Stimulated activated CD8-positive, alpha-beta memory T cell treated with anti-CD3 and anti-CD28 coated beads, Interleukin-7, amount 100 ng/mL, for 4 hours (primary cell): ENCODE measurements around the gene PLEKHM2.

Experiments
- DNase-seq, 2 donors: peaks; one replicate each; pipeline ENCODE4 v3.0.0-alpha.2; 2020; ENCODE audit warnings: low read depth in 2 of 2

Gene PLEKHM2

GRCh38 chr1:15758953-15759661, 75.0 kb downstream of the PLEKHM2 start:
- DNase-seq: no peak

- no peak for DNase-seq
These were observed 76.5 kb downstream of the PLEKHM2 start for GRCh38 chr1:15760520-15761211.

GRCh38 chr1:15761366-15762128, 77.4 kb downstream of the PLEKHM2 start:
- no peak for DNase-seq

GRCh38 chr1:15762546-15762945, 78.4 kb downstream of the PLEKHM2 start:
- no peak for DNase-seq

GRCh38 chr1:15764269-15764764, 80.2 kb downstream of the PLEKHM2 start:
- no peak for DNase-seq

- DNase-seq: no peak
These were observed 80.8 kb downstream of the PLEKHM2 start for GRCh38 chr1:15764890-15765289.

GRCh38 chr1:15765495-15766194, 81.5 kb downstream of the PLEKHM2 start:
- no peak for DNase-seq

GRCh38 chr1:15767941-15768340, 83.8 kb downstream of the PLEKHM2 start:
- DNase-seq: no peak

- no peak for DNase-seq
These were observed 84.3 kb downstream of the PLEKHM2 start for GRCh38 chr1:15768388-15768787.

GRCh38 chr1:15770313-15770962, 86.3 kb downstream of the PLEKHM2 start:
- DNase-seq: no peak

GRCh38 chr1:15771836-15772515, 87.9 kb downstream of the PLEKHM2 start:
- no peak for DNase-seq

- no peak for DNase-seq
These were observed 91.6 kb downstream of the PLEKHM2 start for GRCh38 chr1:15775706-15776105.

GRCh38 chr1:15777909-15778707, 94.0 kb downstream of the PLEKHM2 start:
- no peak for DNase-seq
